ENCODE results near the gene MT3.
"Not testable (repeated sequence)": the region's sequence is repeated elsewhere in the genome, so short reads cannot be mapped to it uniquely, and the experiment has no call there.

The MT3 gene

GRCh38 chr16:56610017-56610608 lies 20.8 kb downstream of the MT3 start:
- peak; percentile 55 for DNase-seq (ENCODE audit: low spot score)

GRCh38 chr16:56610609-56611111 lies 21.3 kb downstream of the MT3 start:
- DNase-seq (ENCODE audit: low spot score), result no peak

- DNase-seq (ENCODE audit: low spot score), result no peak
Observed at GRCh38 chr16:56611281-56611833, 22.0 kb downstream of the MT3 start.

GRCh38 chr16:56613706-56614105 lies 24.4 kb downstream of the MT3 start:
- DNase-seq (ENCODE audit: low spot score), result no peak

- no peak for DNase-seq (ENCODE audit: low spot score)
Observed at GRCh38 chr16:56614549-56614991, 25.2 kb downstream of the MT3 start.

GRCh38 chr16:56615353-56615752 lies 26.0 kb downstream of the MT3 start:
- DNase-seq (ENCODE audit: low spot score), result no peak

- no peak for DNase-seq (ENCODE audit: low spot score)
Observed at GRCh38 chr16:56616608-56617211, 27.4 kb downstream of the MT3 start.

- DNase-seq (ENCODE audit: low spot score), result peak; percentile 34
Observed at GRCh38 chr16:56617212-56618085, 28.1 kb downstream of the MT3 start.

- no peak for DNase-seq (ENCODE audit: low spot score)
Observed at GRCh38 chr16:56618138-56618537, 28.8 kb downstream of the MT3 start.

- no peak for DNase-seq (ENCODE audit: low spot score)
Observed at GRCh38 chr16:56620339-56620897, 31.1 kb downstream of the MT3 start.

- not testable (repeated sequence) for DNase-seq (ENCODE audit: low spot score)
Observed at GRCh38 chr16:56621665-56622445, 32.5 kb downstream of the MT3 start.

GRCh38 chr16:56623184-56623583 lies 33.9 kb downstream of the MT3 start:
- DNase-seq (ENCODE audit: low spot score), result not testable (repeated sequence)

GRCh38 chr16:56623637-56624036 lies 34.3 kb downstream of the MT3 start:
- DNase-seq (ENCODE audit: low spot score), result no peak

- no peak for DNase-seq (ENCODE audit: low spot score)
Observed at GRCh38 chr16:56625140-56625942, 36.0 kb downstream of the MT3 start, which contains the start of gene MT1E. MT1E (plus strand) TSS chr16:56625781; CDS start chr16:56625852, 71 bp downstream.

GRCh38 chr16:56625943-56626654 lies 36.8 kb downstream of the MT3 start:
- no peak for DNase-seq (ENCODE audit: low spot score)

GRCh38 chr16:56626685-56627084 lies 37.4 kb downstream of the MT3 start:
- no peak for DNase-seq (ENCODE audit: low spot score)

GRCh38 chr16:56628486-56629350 lies 39.4 kb downstream of the MT3 start:
- DNase-seq (ENCODE audit: low spot score), result no peak

- DNase-seq (ENCODE audit: low spot score), result no peak
Observed at GRCh38 chr16:56629531-56629930, 40.2 kb downstream of the MT3 start.

GRCh38 chr16:56630134-56630533 lies 40.8 kb downstream of the MT3 start:
- DNase-seq (ENCODE audit: low spot score), result no peak

All from CD4-positive, alpha-beta T cell treated with Interleukin-15 for 4 hours (primary cell).